ENCODE results near the gene KDM2A.

- TF ChIP-seq CTCF (IDR thresholded peaks at IDR 0.05; ENCODE audit: borderline replicate concordance, extremely low read depth, low read length, poor library complexity, severe bottlenecking) (no peak), EZH2 (IDR thresholded peaks at IDR 0.05; ENCODE audit: borderline replicate concordance, low read depth, low read length, severe bottlenecking) (no peak)
Measured at GRCh38 chr11:67083786-67084366, 35.2 kb upstream of the KDM2A start.
